ENCODE measurements around the gene TMCO4. TPM values are rescaled to one million over a fixed set of nuclear protein-coding genes. Genes with fewer than 3 reads are reported as not detected.

The TMCO4 gene
- polyA plus RNA-seq, 1 experiment: 10.1 TPM

DNA sequence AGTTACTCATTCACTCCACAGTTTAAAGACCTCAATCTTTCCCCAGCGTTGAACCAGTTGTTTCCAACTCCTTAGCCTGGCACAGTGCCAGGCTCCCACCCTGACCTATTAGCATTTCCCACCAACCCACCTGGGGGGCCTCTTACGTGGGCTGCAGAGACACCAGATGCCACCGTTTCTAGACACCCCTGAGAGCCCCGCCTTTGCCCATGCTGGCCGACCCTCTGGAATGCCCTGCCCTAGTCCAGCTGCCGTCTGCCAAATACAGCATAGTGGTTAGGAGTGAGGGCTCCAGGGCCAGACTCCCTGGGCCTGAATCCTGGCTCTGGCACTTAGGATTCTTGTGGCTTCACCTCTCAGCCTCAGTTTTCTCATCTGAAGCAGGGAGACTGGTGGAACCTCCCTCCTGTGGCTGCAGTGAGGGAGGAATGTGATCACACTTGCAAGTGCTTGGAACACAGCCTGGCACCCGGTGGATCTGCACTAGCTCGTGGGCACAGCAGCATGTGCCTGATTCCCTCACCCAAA is 65.2 kb downstream of the TMCO4 start:
- Histone ChIP-seq H3K9me3 (ENCODE audit: control insufficient read depth, insufficient read depth, low read length) (peaks cover 11% of the 10 kb centered on the region), H3K4me3 (ENCODE audit: low read depth, low read length) (no peak overlapping the region), H3K27me3 (ENCODE audit: control insufficient read depth, insufficient read depth, low read length) (no peaks in the 10 kb centered on the region), H3K27ac (ENCODE audit: low read depth, low read length) (no peak overlapping the region)
- TF ChIP-seq, protein P1, sequence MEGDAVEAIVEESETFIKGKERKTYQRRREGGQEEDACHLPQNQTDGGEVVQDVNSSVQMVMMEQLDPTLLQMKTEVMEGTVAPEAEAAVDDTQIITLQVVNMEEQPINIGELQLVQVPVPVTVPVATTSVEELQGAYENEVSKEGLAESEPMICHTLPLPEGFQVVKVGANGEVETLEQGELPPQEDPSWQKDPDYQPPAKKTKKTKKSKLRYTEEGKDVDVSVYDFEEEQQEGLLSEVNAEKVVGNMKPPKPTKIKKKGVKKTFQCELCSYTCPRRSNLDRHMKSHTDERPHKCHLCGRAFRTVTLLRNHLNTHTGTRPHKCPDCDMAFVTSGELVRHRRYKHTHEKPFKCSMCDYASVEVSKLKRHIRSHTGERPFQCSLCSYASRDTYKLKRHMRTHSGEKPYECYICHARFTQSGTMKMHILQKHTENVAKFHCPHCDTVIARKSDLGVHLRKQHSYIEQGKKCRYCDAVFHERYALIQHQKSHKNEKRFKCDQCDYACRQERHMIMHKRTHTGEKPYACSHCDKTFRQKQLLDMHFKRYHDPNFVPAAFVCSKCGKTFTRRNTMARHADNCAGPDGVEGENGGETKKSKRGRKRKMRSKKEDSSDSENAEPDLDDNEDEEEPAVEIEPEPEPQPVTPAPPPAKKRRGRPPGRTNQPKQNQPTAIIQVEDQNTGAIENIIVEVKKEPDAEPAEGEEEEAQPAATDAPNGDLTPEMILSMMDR (IDR thresholded peaks at IDR 0.05; ENCODE audit: low read depth, low read length): no peak
- ChIA-PET CTCF (interaction anchor here (0.7 to 3.4 kb wide), 3 partner anchors 19 to 147 kb away, joined by 3 to 13 read pairs (median 3); partner anchors contain the start of gene OTUD3), POLR2A (interaction anchor here (1.4 kb wide), 1 partner anchor 25 kb away, joined by 4 read pairs; no protein-coding TSS in a partner anchor)
- DNase-seq (ENCODE audit: low read depth, low spot score): no peak

DNA sequence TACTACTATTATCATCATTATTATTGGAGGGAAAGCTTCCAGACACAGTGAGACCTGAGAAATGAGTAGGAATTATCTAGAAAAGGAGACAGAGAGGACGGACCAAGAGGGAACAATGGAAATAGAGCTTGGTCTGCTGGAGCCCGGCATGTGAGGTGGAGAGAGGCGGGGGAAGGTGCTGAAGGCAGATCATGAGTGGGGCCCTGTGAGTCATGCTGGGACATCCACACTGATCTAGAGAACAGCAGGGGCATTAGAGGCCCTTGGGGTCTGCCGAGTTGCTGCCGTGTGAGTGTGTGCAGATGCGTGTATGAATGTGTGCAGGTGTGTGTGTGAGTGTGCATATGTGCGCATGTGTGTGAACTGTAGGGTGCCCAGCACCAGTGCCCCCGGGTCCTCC is 65.7 kb downstream of the TMCO4 start:
- Histone ChIP-seq H3K4me3 (ENCODE audit: low read depth, low read length) (no peak overlapping the region), H3K9me3 (ENCODE audit: control insufficient read depth, insufficient read depth, low read length) (peaks cover 11% of the 10 kb centered on the region), H3K27me3 (ENCODE audit: control insufficient read depth, insufficient read depth, low read length) (no peaks in the 10 kb centered on the region), H3K27ac (ENCODE audit: low read depth, low read length) (no peak overlapping the region)
- CTCF ChIA-PET: interaction anchor here (0.7 to 3.4 kb wide), 3 partner anchors 19 to 148 kb away, joined by 3 to 13 read pairs (median 3); partner anchors contain the start of gene OTUD3
- no peak for DNase-seq (ENCODE audit: low read depth, low spot score)
- POLR2A ChIA-PET: no interaction called here
- TF ChIP-seq, protein P1 (IDR thresholded peaks at IDR 0.05; ENCODE audit: low read depth, low read length): no peak

DNA sequence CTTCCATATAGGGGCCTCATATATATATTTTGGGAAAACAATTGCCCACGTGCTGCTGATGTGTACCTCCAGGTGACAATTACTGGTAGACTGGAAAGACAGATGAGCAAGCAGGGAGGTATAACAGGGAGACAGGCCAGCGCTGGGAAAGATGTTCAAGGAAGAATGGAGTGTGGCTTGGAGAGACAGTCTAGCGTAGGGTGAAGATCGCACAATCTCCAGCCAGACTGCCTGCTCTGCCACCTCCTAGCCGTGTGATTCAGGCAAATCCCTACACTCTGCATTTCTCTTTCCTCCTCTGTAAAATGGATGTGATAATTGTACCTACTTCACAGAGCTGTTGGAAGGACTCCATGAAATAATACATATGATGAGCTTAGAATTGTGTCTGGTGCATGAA is 66.1 kb downstream of the TMCO4 start:
- Histone ChIP-seq H3K27ac (ENCODE audit: low read depth, low read length) (no peak overlapping the region), H3K9me3 (ENCODE audit: control insufficient read depth, insufficient read depth, low read length) (peaks cover 11% of the 10 kb centered on the region), H3K4me3 (ENCODE audit: low read depth, low read length) (no peak overlapping the region), H3K27me3 (ENCODE audit: control insufficient read depth, insufficient read depth, low read length) (no peaks in the 10 kb centered on the region)
- CTCF ChIA-PET: interaction anchor here (1.0 to 3.4 kb wide), 2 partner anchors 18 to 29 kb away, joined by 4 to 13 read pairs; no protein-coding TSS in a partner anchor
- POLR2A ChIA-PET: no interaction called here
- no peak for DNase-seq (ENCODE audit: low read depth, low spot score)
- TF ChIP-seq, protein P1 (IDR thresholded peaks at IDR 0.05; ENCODE audit: low read depth, low read length): no peak

DNA sequence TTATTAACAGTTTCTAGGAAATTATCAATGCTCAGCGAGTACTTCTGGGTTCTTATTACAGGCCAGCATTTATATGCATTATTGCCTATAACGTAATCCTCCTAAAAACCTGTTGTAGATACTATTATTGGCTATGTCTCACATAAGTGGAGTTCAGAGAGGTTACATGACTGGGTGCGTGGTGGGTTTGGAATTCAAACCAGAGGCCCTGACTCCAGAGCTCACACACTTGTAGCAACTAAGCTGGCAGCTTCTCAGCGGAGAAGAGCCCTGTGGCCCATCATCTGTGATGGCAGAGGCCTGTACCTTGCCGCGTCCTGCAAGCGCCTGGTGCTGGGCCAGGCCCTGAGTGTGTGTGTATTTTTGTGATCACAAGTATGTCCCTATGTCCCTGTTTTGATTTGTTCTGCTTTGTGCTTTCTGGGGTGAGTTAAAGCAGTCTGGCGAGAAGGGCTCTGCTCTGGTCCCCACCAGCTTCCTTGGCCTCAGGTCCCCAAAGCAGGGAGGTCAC is 68.3 kb downstream of the TMCO4 start:
- DNase-seq (ENCODE audit: low read depth, low spot score): no peak
- Histone ChIP-seq H3K27me3 (ENCODE audit: control insufficient read depth, insufficient read depth, low read length) (no peaks in the 10 kb centered on the region), H3K27ac (ENCODE audit: low read depth, low read length) (no peak overlapping the region), H3K9me3 (ENCODE audit: control insufficient read depth, insufficient read depth, low read length) (peaks cover 8% of the 10 kb centered on the region), H3K4me3 (ENCODE audit: low read depth, low read length) (no peak overlapping the region)
- TF ChIP-seq, protein P1 (IDR thresholded peaks at IDR 0.05; ENCODE audit: low read depth, low read length): no peak
- POLR2A ChIA-PET: no interaction called here
- CTCF ChIA-PET: interaction anchor here (0.9 to 5.5 kb wide), 2 partner anchors 16 to 26 kb away, joined by 3 to 25 read pairs; no protein-coding TSS in a partner anchor

DNA sequence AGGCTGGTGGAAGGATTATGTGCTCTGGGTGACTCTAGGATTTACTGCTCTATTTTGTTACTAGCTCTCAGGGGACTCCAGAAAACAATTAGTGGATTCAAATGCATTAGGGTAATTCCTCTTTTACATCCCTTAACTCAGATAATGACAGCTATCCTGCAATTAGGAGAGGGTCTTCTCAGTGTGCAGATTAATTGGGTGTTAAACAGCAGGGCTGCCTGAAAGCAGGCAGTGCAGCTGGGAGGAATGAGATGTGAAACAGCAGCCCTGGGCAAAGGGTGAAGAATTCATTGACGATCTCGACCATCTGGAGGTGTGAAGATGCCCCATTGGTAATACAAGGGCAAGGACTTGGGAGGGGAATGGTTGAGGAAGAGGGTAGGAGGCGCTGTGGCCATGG is 68.9 kb downstream of the TMCO4 start:
- Histone ChIP-seq H3K27me3 (ENCODE audit: control insufficient read depth, insufficient read depth, low read length) (no peaks in the 10 kb centered on the region), H3K27ac (ENCODE audit: low read depth, low read length) (no peak overlapping the region), H3K4me3 (ENCODE audit: low read depth, low read length) (no peak overlapping the region), H3K9me3 (ENCODE audit: control insufficient read depth, insufficient read depth, low read length) (peaks cover 6% of the 10 kb centered on the region; the same call in 1 of the 2 replicates)
- TF ChIP-seq, protein P1 (IDR thresholded peaks at IDR 0.05; ENCODE audit: low read depth, low read length): no peak
- no peak for DNase-seq (ENCODE audit: low read depth, low spot score)
- CTCF ChIA-PET: interaction anchor here (1.2 to 5.5 kb wide), 2 partner anchors 15 to 26 kb away, joined by 8 to 25 read pairs; no protein-coding TSS in a partner anchor
- POLR2A ChIA-PET: no interaction called here
